ENCODE data around the gene CHTF18. TPM values are rescaled to one million over a fixed set of nuclear protein-coding genes. Genes with fewer than 3 reads are reported as not detected.

Gene CHTF18
- total and polyA plus RNA-seq, 4 donors = 7.5 to 17.4 (median 14.9) TPM

- ATAC-seq (ENCODE audit: insufficient read depth, low FRiP score) (no peak), DNase-seq (no peak)
- WGBS, 2 donors = 70 to 71% methylated on average over 14 to 24 of the region's 38 CpGs
- H3K36me3 ChIP-seq (ENCODE audit: control insufficient read depth in 4 of 4, insufficient read depth in 4 of 4, low read length in 4 of 4) = no peaks in the 10 kb centered on the region
- no peak overlapping the region for H3K27ac ChIP-seq (ENCODE audit: low read depth in 1 of 2, low read length in 1 of 2)
- no peaks in the 10 kb centered on the region for H3K27me3 ChIP-seq (ENCODE audit: control insufficient read depth in 3 of 3, insufficient read depth in 3 of 3, low read length in 2 of 3)
- TF ChIP-seq CTCF (IDR thresholded peaks at IDR 0.05; ENCODE audit: control extremely low read depth, extremely low read depth) = no peak
- no peaks in the 10 kb centered on the region for H3K9me3 ChIP-seq (ENCODE audit: control insufficient read depth in 4 of 4, insufficient read depth in 3 of 4, low read length in 3 of 4)
- H3K9ac ChIP-seq (ENCODE audit: insufficient read depth in 1 of 2, low read length in 2 of 2) = no peak overlapping the region
- no peak overlapping the region for H3K4me3 ChIP-seq
- H3K4me1 ChIP-seq (ENCODE audit: control insufficient read depth in 5 of 5, insufficient read depth in 5 of 5, low read length in 5 of 5) = peaks cover 0 to 5% (median 0%) of the 10 kb centered on the region in 5 donors
Measured at GRCh38 chr16:767743-768235, 20.6 kb upstream of the CHTF18 start.

GRCh38 chr16:768428-768827 is 20.0 kb upstream of the CHTF18 start:
- DNase-seq (no peak), ATAC-seq (ENCODE audit: insufficient read depth, low FRiP score) (no peak)
- H3K9me3 ChIP-seq (ENCODE audit: control insufficient read depth in 4 of 4, insufficient read depth in 3 of 4, low read length in 3 of 4) = no peaks in the 10 kb centered on the region
- H3K36me3 ChIP-seq (ENCODE audit: control insufficient read depth in 4 of 4, insufficient read depth in 4 of 4, low read length in 4 of 4) = no peaks in the 10 kb centered on the region
- no peak for TF ChIP-seq CTCF (IDR thresholded peaks at IDR 0.05; ENCODE audit: control extremely low read depth, extremely low read depth)
- no peak overlapping the region for H3K9ac ChIP-seq (ENCODE audit: insufficient read depth in 1 of 2, low read length in 2 of 2)
- H3K4me3 ChIP-seq = no peak overlapping the region
- WGBS, 2 donors = 84 to 85% methylated on average over 21 of the region's 21 CpGs
- H3K27ac ChIP-seq (ENCODE audit: low read depth in 1 of 2, low read length in 1 of 2) = no peak overlapping the region
- H3K27me3 ChIP-seq (ENCODE audit: control insufficient read depth in 3 of 3, insufficient read depth in 3 of 3, low read length in 2 of 3) = no peaks in the 10 kb centered on the region
- peaks cover 0 to 5% (median 0%) of the 10 kb centered on the region in 5 donors for H3K4me1 ChIP-seq (ENCODE audit: control insufficient read depth in 5 of 5, insufficient read depth in 5 of 5, low read length in 5 of 5)

GRCh38 chr16:769184-769784 is 19.1 kb upstream of the CHTF18 start:
- ATAC-seq (ENCODE audit: insufficient read depth, low FRiP score) (no peak), DNase-seq (no peak)
- H3K9ac ChIP-seq (ENCODE audit: insufficient read depth in 1 of 2, low read length in 2 of 2) = no peak overlapping the region
- H3K4me1 ChIP-seq (ENCODE audit: control insufficient read depth in 5 of 5, insufficient read depth in 5 of 5, low read length in 5 of 5) = peaks cover 0 to 5% (median 0%) of the 10 kb centered on the region in 5 donors
- H3K27ac ChIP-seq (ENCODE audit: low read depth in 1 of 2, low read length in 1 of 2) = no peak overlapping the region
- no peaks in the 10 kb centered on the region for H3K36me3 ChIP-seq (ENCODE audit: control insufficient read depth in 4 of 4, insufficient read depth in 4 of 4, low read length in 4 of 4)
- WGBS, 2 donors = 57 to 77% methylated on average over 20 of the region's 20 CpGs
- H3K27me3 ChIP-seq (ENCODE audit: control insufficient read depth in 3 of 3, insufficient read depth in 3 of 3, low read length in 2 of 3) = no peaks in the 10 kb centered on the region
- H3K4me3 ChIP-seq = no peak overlapping the region
- no peaks in the 10 kb centered on the region for H3K9me3 ChIP-seq (ENCODE audit: control insufficient read depth in 4 of 4, insufficient read depth in 3 of 4, low read length in 3 of 4)
- no peak for TF ChIP-seq CTCF (IDR thresholded peaks at IDR 0.05; ENCODE audit: control extremely low read depth, extremely low read depth)

- DNase-seq (no peak), ATAC-seq (ENCODE audit: insufficient read depth, low FRiP score) (no peak)
- Histone ChIP-seq H3K4me3 (no peak overlapping the region), H3K27ac (ENCODE audit: low read depth in 1 of 2, low read length in 1 of 2) (no peak overlapping the region), H3K4me1 (ENCODE audit: control insufficient read depth in 5 of 5, insufficient read depth in 5 of 5, low read length in 5 of 5) (peaks cover 0 to 5% (median 0%) of the 10 kb centered on the region in 5 donors), H3K9me3 (ENCODE audit: control insufficient read depth in 4 of 4, insufficient read depth in 3 of 4, low read length in 3 of 4) (no peaks in the 10 kb centered on the region), H3K9ac (ENCODE audit: insufficient read depth in 1 of 2, low read length in 2 of 2) (no peak overlapping the region), H3K27me3 (ENCODE audit: control insufficient read depth in 3 of 3, insufficient read depth in 3 of 3, low read length in 2 of 3) (no peaks in the 10 kb centered on the region), H3K36me3 (ENCODE audit: control insufficient read depth in 4 of 4, insufficient read depth in 4 of 4, low read length in 4 of 4) (no peaks in the 10 kb centered on the region)
- 79 to 87% methylated on average over 17 to 19 of the region's 19 CpGs for WGBS, 2 donors
- TF ChIP-seq CTCF (IDR thresholded peaks at IDR 0.05; ENCODE audit: control extremely low read depth, extremely low read depth) = no peak
Measured at GRCh38 chr16:769934-770333, 18.5 kb upstream of the CHTF18 start.

All from lung (tissue), 12 donors.